NCI-H1048 (cell line): Measurements from ENCODE around the gene ACOT2.
"Not testable (repeated sequence)": the region's sequence is repeated elsewhere in the genome, so short reads cannot be mapped to it uniquely, and the experiment has no call there.

Experiments
- DNase-seq: peaks from one replicate; lab custom pipeline; 2025; lab: John Stamatoyannopoulos, UW

ACOT2 gene

DNA sequence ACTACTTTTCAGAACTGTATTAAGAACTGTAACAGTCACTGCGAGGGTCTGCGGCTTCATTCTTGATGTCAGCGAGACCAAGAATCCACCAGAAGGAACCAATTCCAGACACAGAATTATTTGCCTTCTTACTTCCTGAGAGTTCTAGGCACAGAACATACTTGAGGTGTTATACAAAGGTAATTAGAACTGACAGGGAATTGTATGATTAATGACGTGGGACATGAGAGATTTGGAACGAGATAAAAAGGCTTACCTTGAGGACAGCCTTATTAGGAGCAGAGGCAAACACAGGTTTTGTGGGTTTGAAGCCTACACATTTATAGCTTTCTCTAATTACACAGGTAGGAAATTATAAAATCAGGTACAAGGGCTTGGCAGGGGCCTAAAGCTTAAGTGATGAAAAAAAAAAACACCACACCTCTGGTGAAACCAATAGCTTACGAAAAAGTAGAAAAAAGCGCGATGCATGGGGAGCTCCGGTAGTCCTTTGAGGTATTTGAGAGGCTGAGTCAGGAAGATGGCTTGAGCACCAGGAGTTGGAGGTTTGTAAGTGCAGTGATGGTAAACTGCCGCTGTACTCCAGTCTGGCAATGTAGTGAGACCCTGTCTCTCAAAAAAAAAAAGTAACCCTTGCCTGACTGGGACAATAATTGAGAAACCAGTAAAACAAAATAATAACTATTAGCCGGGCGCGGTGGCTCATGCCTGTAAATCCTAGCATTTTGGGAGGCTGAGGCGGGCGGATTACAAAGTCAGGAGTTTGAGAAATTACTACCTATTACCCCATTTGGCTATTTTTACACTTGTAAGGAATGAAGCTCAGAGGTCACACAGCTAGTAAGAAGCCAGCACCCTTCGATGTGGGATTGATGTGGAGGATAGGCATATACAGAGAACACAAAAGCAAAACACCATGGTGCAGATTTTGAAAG, 795 bp upstream of the ACOT2 start:
- no peak for DNase-seq

DNA sequence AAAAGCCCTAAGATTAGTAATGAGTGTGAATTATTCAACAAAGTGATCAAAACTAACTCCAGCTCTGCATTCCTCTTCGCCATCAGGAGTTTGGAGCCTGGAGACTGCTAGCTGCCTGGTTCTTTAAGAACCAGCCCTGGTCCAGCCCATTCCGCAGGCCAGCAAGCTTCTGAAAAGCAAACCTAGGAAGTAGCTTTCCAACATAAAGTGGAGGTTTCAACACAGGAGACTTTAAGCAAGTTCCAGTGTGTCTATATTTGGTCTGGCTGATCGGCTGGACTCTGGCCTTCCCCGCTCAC, 178 bp upstream of the ACOT2 start:
- DNase-seq = not testable (repeated sequence)

DNA sequence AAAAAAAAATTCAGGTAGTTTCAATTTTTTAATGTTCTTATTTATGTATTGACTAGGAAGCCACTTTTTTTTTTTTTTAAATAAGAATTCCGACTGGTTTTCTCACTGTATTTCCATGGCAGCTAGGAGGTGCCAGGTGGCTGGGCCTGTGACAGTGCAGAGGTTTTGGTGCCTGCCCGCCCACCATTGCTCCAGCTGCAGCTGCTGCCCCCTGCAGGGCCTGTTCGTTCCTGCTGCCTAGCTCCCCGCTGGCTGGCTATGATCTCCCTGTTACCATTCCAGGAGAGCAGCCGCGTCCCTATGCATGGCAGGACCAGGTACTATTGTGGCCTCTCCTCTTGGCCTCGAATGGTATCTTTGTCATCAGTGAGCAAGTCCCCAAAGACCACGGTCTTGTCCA, 1.9 kb downstream of the ACOT2 start:
- DNase-seq = not testable (repeated sequence)

DNA sequence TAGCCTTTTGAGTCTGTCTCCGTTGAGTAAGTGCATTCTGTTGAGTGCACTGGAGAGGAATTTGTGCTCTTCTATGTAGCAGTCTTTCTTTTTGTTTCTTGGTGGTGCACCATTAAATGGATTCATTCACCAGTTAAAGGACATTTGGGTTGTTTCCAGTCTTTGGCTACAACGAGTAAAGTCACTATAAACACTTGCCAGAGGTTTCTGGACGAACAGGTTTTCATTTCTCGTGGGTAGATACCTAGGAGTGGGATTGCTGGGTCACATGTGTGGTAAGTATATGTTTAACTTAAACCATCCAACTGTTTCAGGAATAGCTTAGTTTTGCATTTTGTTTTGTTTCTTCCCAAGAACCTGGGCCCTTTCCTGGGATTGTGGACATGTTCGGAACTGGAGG, 4.0 kb downstream of the ACOT2 start:
- DNase-seq = not testable (repeated sequence)

DNA sequence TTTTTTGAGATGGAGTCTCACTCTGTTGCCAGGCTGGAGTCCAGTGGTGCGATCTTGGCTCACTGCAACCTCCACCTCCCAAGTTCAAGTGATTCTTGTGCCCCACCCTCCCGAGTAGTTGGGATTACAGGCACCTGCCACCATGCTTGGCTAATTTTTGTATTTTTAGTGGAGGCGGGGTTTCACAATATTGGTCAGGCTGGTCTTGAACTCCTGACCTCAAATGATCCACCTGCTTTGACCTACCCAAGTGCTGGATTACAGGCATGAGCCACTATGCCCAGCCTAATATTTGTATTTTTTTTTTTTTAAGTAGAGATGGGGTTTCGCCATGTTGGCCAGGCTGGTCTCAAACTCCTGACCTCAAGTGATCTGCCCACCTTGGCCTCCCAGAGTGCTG, 4.7 kb downstream of the ACOT2 start:
- DNase-seq = not testable (repeated sequence)

DNA sequence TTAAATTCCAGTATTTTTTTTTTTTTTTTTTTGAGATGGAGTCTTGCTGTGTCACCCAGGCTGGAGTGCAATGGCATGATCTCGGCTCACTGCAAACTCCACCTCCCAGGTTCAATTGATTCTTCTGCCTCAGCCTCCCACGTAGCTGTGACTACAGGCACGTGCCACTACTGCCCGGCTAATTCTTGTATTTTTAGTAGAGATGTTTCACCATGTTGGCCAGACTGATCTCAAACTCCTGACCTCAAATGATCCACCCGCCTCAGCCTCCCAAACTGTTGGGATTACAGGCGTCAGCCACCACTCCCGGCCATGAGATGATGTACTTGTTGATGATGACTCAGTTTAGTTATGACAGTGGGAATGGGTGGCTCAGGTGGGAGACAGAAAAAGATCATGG, 5.2 kb downstream of the ACOT2 start:
- DNase-seq = not testable (repeated sequence)

DNA sequence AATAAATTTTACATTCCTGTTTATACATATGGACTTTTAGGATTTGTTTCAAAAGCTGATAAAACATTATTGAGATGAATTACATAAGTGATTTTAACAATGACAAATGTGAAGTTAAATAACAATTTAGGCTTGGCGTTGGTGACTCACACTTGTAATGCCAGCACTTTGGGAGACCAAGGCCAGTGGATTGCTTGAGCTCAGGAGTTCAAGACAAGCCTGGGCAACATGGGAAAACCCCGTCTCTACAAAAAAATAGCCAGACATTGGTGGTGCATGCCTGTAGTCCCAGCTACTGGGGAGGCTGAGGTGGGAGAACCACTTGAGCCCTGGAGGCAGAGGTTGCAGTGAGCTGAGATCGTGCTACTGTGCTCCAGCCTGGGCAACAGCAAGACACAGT, 7.4 kb downstream of the ACOT2 start:
- no peak for DNase-seq

DNA sequence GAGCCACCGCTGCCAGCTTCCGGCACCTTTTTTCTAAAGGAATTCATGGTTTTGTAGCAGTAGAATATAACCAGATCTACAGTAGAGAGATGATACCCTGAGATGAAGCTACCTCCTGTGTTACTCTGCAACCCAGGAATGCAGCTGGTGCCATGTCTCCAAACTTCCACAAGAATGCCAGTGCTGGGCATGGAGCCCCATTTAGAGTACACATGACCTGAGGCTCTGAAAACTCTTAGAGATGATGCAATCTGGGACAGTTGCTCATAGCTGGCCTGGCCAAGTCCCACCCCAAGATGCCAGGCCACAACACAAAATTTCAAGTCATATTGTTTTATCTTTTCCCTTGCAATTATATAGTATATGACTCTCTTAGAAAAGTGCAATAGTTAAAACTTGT, 8.2 kb downstream of the ACOT2 start:
- DNase-seq = not testable (repeated sequence)

DNA sequence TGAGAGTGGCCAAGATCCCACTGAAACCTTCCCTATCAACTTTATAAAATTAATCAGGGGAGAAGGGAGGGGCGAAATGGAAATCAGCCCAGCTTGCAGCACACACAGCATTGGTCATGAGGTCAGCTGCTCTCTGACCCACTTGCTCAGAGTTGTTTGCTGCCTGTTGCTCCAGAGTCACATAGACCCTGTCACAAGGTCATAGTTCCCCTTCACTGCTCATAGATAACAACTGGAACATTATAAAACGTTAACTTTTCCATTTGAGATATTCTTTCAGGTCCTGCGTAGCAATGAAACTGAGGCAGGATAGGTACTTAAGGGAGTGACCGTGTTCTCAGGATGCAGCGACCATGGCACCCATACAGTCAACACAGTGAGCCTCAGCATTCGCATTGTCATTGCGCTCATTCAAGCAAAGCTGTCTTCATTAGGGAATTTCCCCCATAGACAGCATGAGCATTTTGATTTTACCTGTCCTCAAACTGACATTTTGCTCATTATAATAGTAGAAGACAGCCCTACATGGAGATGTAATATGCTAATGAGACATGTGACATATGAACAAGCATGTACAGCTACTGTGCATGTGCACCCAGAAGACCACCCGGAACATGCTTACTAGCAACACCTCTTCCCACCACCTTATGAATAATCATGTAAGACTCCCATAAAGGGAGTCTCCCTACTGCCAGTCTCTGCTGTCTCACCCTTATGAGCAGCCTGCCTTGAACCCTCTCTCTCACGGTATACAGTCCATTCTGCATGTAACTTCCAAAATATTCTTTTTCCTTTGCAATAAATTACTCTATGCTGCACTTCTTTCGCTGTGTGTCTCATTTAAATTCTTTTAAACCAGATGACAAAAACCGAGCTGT, 13.3 kb downstream of the ACOT2 start:
- not testable (repeated sequence) for DNase-seq

DNA sequence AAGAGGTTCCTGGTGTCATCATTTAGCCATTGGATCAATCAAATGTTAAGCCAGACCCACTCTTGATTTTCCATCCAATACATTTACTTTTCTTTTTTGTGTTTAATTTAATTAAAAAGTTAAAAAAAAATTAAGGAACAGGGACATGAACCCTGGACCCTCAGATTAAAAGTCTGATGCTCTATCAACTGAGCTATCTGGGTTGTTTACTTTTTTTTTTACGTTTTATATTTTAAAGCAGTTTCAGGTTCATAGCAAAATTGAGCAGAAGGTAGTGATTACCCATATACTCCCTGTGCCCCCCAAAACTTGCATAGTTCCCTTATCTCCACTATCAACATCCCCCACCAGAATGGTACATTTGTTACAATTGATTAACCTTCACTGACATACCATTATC, 19.7 kb downstream of the ACOT2 start:
- DNase-seq = no peak

DNA sequence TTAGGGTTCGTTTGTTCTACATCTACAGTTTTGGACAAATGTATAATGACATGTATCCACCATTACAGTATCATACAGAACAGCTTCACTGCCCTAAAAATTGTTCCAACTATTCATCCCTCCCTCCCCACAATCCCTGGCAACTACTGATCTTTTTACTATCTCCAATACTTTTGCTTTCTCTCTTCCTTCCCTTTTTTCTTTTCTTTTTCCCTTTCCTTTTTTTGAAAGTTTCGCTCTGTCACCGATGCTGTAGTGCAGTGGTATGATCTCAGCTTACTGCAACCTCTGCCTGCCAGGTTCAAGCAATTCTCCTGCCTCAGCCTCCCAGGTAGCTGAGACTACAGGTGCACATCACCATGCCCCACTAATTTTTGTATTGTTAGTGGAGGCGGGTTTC, 20.1 kb downstream of the ACOT2 start:
- DNase-seq = no peak

DNA sequence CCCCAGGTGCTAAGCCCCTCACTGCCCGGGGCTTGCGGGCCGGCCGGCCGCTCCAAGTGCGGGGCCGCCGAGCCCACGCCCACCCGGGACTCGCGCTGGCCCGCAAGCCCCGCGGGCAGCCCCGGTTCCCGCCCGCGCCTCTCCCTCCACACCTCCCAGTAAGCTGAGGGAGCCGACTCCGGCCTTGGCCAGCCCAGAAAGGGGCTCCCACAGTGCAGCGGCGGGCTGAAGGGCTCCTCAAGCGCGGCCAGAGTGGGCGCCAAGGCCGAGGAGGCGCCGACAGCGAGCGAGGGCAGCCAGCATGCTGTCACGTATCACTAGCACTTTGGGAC, 21.6 kb downstream of the ACOT2 start:
- not testable (repeated sequence) for DNase-seq

DNA sequence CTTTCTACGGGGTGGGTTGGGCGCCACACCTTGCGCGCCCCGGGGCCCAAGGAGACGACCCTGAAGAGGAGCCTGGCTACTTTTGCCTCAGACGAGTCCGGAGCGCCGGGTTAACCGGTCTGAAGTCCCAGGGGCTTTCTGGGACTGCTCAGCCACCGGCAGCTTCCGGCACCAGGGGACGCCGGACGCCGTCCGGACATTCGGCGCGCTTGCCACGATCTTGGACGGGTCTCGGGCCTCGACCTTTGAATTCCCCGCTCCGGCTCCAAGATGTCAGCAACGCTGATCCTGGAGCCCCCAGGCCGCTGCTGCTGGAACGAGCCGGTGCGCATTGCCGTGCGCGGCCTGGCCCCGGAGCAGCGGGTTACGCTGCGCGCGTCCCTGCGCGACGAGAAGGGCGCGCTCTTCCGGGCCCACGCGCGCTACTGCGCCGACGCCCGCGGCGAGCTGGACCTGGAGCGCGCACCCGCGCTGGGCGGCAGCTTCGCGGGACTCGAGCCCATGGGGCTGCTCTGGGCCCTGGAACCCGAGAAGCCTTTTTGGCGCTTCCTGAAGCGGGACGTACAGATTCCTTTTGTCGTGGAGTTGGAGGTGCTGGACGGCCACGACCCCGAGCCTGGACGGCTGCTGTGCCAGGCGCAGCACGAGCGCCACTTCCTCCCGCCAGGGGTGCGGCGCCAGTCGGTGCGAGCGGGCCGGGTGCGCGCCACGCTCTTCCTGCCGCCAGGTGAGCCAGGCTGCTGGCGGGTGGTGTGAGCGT, 22.9 kb downstream of the ACOT2 start, which contains the start of gene ACOT4:
Gene ACOT4, plus strand, starts transcription at position 184 of the 760 bp plus-strand sequence. Its CDS starts 87 bp downstream, at position 271.
- no peak for DNase-seq

DNA sequence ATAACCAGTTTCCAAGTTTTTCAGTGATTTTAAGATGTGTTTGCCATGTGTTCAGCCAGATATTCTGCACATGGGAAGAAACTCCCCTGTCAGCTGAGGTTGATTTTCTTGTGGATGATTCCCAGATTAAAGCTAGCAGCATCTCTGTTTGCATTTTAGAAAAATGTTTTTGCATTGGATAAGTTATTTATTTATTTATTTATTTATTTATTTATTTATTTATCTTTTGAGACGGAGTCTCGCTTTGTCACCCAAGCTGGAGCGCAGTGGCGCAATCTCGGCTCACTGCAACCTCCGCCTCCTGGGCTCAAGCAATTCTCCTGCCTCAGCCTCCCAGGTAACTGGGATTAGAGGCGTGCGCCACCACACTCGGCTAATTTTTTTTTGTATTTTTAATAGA, 25.5 kb downstream of the ACOT2 start:
- no peak for DNase-seq

DNA sequence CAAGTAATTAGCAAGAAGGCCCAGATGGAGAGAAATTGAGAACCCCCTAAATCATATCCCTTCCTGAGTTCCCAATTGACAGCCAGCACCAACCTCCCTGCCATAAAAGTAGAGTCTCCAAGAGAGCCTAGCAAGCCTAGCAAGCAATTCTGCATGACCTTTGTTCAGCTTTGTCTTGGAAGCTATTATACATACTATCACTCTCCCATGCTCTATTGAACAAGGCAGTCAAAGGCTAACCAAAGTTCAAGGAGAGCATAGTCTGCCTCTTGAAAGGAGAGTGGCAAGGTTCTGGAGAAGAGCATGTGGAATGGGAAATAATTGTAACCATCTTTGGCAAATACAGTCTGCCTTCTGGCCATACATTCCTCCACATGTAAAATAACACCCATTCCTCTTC, 30.5 kb downstream of the ACOT2 start:
- DNase-seq = no peak

DNA sequence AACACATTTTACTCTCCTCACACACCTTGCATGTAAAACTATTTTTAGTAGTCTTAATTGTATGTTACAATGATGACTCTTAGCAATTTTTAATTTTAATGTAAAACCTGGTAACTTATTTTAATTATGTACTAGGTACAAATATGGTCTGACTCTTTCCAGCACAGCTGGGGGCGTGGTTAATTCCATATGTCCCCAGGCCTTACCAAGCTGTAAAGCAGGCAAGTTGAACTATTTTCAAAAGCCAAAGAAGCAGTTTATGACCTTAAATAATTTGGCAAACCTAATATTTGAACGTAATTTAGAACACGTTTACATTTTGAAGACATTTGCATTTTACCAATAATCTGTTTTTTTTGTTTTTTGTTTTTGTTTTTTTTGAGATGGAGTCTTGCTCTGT, 34.0 kb downstream of the ACOT2 start:
- no peak for DNase-seq

DNA sequence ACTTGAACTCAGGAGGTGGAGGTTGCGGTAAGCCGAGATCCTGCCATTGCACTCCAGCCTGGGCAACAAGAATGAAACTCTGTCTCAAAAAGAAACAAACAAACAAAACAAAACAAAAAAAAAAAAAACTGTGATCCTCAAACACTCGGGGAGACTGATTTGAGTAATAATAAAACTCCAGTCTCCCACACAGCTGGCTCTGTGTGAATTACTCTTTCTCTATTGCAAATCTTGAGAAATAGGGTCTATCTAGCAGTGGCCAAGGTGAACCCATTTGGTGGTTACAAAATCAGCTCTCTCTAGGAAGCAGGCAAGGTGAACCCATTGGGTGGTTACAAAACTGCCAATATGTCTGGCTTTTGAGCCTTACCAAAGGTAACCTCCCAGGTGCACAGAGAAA, 37.3 kb downstream of the ACOT2 start:
- DNase-seq = no peak

DNA sequence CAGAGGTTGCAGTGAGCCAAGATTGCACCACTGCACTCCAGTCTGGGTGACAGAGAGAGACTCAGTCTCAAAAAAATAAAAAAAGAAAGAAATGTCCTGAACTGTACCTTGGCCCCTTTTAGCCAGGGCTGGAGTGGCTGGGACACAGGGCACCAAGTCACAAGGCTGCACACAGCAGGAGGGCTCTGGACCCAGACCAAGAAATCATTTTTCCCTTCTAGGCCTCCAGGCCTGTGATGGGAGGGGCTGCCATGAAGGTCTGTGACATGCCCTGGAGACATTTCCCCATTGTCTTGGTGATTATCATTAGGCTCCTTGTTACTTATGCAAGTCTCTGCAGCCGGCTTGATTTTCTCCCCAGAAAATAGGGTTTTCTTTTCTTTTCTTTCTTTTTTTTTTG, 38.2 kb downstream of the ACOT2 start:
- no peak for DNase-seq

DNA sequence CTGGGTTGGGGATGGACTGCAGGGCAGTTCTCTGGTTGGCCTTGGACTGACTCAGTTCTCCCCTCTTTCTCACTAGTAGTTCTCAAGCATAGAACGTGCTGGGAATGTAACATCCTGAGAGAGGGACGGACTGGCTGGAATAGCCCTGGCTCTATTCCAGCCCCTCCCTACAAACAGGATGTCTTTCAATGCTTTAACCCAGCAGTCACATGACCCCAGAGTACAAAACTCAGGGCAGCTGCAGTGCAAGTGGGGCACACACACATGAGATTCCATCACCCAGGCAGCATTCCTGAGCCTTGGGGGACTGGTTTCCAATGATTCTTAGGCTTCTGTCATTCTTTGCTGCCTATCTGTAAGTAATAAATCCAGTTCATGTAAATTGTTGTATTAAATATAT, 41.7 kb downstream of the ACOT2 start:
- DNase-seq = no peak

DNA sequence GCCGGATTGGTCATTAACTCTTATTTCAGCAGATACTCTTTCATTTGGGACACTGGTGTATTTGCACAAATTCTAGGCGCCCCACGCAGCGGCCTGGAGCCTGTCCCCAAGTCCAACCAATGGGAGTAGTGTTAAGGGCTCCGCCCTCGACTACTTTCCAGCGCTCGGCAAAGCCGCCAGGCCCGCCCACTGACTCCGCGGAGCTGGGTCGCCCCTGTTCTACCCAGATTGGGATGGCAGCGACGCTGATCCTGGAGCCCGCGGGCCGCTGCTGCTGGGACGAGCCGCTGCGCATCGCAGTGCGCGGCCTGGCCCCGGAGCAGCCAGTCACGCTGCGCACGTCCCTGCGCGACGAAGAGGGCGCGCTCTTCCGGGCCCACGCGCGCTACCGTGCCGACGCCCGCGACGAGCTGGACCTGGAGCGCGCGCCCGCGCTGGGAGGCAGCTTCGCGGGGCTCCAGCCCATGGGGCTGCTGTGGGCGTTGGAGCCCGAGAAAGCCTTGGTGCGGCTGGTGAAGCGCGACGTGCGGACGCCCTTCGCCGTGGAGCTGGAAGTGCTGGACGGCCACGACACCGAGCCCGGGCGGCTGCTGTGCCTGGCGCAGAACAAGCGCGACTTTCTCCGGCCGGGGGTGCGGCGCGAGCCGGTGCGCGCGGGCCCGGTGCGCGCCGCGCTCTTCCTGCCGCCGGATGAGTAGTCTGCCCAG, 43.5 kb downstream of the ACOT2 start, which contains the start of gene ACOT6:
Gene ACOT6, plus strand, starts transcription at position 179 of the 707 bp plus-strand sequence. Its CDS starts 55 bp downstream, at position 234.
- DNase-seq = no peak

DNA sequence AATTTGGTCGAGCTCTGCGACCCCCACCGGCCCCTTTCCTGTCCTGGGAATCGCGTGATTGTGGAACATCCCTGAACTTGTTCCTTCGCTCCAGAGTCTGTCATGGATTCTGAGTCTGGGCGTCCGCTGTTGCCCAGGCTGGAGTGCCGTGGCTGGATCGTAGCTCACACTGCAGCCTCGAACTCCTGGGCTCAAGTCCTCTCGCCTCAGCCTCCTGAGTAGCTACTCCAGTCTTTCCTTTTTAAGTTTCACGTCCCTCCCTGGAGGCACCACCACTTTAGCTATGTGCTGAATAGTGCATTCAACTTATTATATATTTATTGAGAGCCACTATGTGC, 44.0 kb downstream of the ACOT2 start:
- DNase-seq = no peak
